K562 (cell line): Measurements from ENCODE around the gene GAS2L1. TPM values are rescaled to one million over a fixed set of nuclear protein-coding genes. Genes with fewer than 3 reads are reported as not detected.

Source experiments
- SNIP1 ChIP-seq: fragments of 450-650 bp; IDR thresholded peaks from 2 replicates; pipeline ENCODE4 v1.7.1; 2017; ENCODE audit warnings: low read depth, mild to moderate bottlenecking
- polyA plus RNA-seq, 8 experiments: library from polyadenylated mRNA; depleted of rRNA in 4 of 8; stranded (reverse) in 5 of 8; unstranded in 3 of 8; fragments of >200 nt; fragmentation: Nextera tagmentation in 2 of 8; fragmentation: Illumina TruSeq in 1 of 8; extraction: Ambion mirVana in 2 of 8; extraction: Trizol in 1 of 8; gene quantifications; 2 replicates each; pipeline versions ENCODE4 v1.2.1 to v1.2.3, GENCODE V29; 2011 to 2014; ENCODE audit warnings: inconsistent platforms in 1 of 8, missing spikeins in 1 of 8
- total RNA-seq, 7 experiments: library from RNA; depleted of rRNA in 6 of 7; stranded (reverse); fragments of >200 nt in 6 of 7; fragmentation: Illumina TruSeq in 2 of 7; extraction: Trizol in 2 of 7; gene quantifications; 2 replicates each; pipeline versions ENCODE4 v1.2.1 to v1.2.3, GENCODE V29; 2011 to 2021; ENCODE audit warnings: low replicate concordance in 1 of 7
- TF ChIP-seq, protein P1 (sequence below): fragments of 200-600 bp; sonication (generic); IDR thresholded peaks from one replicate; pipeline ENCODE4 v1.6.1; 2012; ENCODE audit warnings: mild to moderate bottlenecking, low read depth, low read length, inconsistent platforms
- TF ChIP-seq, protein P2 (sequence below): fragments of 450-650 bp; IDR thresholded peaks from one replicate; pipeline ENCODE4 v1.6.1; 2018; ENCODE audit warnings: mild to moderate bottlenecking, moderate library complexity; ENCODE audit not compliant: partially characterized antibody

Gene GAS2L1
- total and polyA plus RNA-seq, 9 of the 15 experiments (the other 6 are each of a cell fraction or from before 2014, with no cell fraction given) = 0.56 to 19.7 (median 3.2) TPM

DNA sequence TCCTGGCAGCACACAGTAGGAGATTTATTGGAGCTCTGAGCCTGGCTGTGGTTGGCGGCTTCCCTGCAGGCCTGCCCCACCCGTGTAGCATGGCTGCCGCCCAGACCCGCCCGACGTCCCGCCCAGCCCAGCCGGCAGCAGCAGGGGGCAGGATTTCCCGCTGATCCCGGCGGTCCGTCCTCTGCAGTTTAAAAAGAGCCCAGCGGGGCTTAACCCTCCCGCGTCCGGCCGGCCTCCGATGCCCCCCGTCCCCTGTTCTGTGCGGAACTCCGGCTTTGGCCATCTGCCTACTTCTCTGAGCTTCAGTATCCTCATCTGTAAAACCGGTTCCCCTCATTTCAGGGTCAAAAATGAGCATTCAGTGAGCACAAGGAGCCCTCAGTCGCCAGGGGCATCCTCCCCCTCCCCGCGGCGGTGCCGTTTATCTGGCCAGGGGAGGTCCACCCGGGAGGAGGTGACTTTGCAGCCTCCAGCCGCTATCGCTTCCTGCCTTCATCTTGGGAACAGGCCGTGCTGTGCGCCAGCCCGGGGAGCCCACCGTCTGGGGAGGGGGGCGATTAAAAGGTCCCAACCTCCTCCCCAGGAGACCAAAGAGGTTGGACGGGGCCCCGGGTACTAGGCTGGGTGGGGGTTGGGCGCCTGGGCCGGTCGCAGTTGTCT, at the start of gene GAS2L1 (continued):
- TF ChIP-seq, protein P1, sequence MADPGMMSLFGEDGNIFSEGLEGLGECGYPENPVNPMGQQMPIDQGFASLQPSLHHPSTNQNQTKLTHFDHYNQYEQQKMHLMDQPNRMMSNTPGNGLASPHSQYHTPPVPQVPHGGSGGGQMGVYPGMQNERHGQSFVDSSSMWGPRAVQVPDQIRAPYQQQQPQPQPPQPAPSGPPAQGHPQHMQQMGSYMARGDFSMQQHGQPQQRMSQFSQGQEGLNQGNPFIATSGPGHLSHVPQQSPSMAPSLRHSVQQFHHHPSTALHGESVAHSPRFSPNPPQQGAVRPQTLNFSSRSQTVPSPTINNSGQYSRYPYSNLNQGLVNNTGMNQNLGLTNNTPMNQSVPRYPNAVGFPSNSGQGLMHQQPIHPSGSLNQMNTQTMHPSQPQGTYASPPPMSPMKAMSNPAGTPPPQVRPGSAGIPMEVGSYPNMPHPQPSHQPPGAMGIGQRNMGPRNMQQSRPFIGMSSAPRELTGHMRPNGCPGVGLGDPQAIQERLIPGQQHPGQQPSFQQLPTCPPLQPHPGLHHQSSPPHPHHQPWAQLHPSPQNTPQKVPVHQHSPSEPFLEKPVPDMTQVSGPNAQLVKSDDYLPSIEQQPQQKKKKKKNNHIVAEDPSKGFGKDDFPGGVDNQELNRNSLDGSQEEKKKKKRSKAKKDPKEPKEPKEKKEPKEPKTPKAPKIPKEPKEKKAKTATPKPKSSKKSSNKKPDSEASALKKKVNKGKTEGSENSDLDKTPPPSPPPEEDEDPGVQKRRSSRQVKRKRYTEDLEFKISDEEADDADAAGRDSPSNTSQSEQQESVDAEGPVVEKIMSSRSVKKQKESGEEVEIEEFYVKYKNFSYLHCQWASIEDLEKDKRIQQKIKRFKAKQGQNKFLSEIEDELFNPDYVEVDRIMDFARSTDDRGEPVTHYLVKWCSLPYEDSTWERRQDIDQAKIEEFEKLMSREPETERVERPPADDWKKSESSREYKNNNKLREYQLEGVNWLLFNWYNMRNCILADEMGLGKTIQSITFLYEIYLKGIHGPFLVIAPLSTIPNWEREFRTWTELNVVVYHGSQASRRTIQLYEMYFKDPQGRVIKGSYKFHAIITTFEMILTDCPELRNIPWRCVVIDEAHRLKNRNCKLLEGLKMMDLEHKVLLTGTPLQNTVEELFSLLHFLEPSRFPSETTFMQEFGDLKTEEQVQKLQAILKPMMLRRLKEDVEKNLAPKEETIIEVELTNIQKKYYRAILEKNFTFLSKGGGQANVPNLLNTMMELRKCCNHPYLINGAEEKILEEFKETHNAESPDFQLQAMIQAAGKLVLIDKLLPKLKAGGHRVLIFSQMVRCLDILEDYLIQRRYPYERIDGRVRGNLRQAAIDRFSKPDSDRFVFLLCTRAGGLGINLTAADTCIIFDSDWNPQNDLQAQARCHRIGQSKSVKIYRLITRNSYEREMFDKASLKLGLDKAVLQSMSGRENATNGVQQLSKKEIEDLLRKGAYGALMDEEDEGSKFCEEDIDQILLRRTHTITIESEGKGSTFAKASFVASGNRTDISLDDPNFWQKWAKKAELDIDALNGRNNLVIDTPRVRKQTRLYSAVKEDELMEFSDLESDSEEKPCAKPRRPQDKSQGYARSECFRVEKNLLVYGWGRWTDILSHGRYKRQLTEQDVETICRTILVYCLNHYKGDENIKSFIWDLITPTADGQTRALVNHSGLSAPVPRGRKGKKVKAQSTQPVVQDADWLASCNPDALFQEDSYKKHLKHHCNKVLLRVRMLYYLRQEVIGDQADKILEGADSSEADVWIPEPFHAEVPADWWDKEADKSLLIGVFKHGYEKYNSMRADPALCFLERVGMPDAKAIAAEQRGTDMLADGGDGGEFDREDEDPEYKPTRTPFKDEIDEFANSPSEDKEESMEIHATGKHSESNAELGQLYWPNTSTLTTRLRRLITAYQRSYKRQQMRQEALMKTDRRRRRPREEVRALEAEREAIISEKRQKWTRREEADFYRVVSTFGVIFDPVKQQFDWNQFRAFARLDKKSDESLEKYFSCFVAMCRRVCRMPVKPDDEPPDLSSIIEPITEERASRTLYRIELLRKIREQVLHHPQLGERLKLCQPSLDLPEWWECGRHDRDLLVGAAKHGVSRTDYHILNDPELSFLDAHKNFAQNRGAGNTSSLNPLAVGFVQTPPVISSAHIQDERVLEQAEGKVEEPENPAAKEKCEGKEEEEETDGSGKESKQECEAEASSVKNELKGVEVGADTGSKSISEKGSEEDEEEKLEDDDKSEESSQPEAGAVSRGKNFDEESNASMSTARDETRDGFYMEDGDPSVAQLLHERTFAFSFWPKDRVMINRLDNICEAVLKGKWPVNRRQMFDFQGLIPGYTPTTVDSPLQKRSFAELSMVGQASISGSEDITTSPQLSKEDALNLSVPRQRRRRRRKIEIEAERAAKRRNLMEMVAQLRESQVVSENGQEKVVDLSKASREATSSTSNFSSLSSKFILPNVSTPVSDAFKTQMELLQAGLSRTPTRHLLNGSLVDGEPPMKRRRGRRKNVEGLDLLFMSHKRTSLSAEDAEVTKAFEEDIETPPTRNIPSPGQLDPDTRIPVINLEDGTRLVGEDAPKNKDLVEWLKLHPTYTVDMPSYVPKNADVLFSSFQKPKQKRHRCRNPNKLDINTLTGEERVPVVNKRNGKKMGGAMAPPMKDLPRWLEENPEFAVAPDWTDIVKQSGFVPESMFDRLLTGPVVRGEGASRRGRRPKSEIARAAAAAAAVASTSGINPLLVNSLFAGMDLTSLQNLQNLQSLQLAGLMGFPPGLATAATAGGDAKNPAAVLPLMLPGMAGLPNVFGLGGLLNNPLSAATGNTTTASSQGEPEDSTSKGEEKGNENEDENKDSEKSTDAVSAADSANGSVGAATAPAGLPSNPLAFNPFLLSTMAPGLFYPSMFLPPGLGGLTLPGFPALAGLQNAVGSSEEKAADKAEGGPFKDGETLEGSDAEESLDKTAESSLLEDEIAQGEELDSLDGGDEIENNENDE = no peak
- TF ChIP-seq SNIP1 = no peak
- TF ChIP-seq, protein P2, sequence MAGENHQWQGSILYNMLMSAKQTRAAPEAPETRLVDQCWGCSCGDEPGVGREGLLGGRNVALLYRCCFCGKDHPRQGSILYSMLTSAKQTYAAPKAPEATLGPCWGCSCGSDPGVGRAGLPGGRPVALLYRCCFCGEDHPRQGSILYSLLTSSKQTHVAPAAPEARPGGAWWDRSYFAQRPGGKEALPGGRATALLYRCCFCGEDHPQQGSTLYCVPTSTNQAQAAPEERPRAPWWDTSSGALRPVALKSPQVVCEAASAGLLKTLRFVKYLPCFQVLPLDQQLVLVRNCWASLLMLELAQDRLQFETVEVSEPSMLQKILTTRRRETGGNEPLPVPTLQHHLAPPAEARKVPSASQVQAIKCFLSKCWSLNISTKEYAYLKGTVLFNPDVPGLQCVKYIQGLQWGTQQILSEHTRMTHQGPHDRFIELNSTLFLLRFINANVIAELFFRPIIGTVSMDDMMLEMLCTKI = no peak
